Rectal smooth muscle tissue (tissue), 1 donor: ENCODE data around the gene NSFL1C.
"Not testable (repeated sequence)": the region's sequence is repeated elsewhere in the genome, so short reads cannot be mapped to it uniquely, and the experiment has no call there.

Source experiments
- H3K27ac ChIP-seq: one replicate; pipeline ENCODE4 v1.7.0; 2013; ENCODE audit warnings: low read depth, low read length, inconsistent platforms
- H3K27me3 ChIP-seq: one replicate; pipeline ENCODE4 v1.7.0; 2013; ENCODE audit warnings: low read length; ENCODE audit not compliant: control insufficient read depth, insufficient read depth
- H3K36me3 ChIP-seq: one replicate; pipeline ENCODE4 v1.7.0; 2013; ENCODE audit warnings: low read length; ENCODE audit not compliant: control insufficient read depth, insufficient read depth
- H3K4me1 ChIP-seq: one replicate; pipeline ENCODE4 v1.7.0; 2013; ENCODE audit warnings: low read length; ENCODE audit not compliant: control insufficient read depth, insufficient read depth
- H3K4me3 ChIP-seq: one replicate; pipeline ENCODE4 v1.7.0; 2013; ENCODE audit warnings: low read length
- H3K9ac ChIP-seq: one replicate; pipeline ENCODE4 v1.7.0; 2013; ENCODE audit warnings: low read length

The NSFL1C gene

GRCh38 chr20:1466211-1467081 lies at the start of gene NSFL1C:
Gene NSFL1C (minus strand): TSS chr20:1466849. CDS start chr20:1466824, 25 bp downstream.
- Histone ChIP-seq H3K27ac (peak within 1 kb of the TSS; percentile 80), H3K36me3 (peaks cover 2% of the 10 kb centered on the region), H3K4me1 (peaks cover 11% of the 10 kb centered on the region), H3K4me3 (peak within 1 kb of the TSS; percentile 83), H3K27me3 (no peaks in the 10 kb centered on the region), H3K9ac (peak within 1 kb of the TSS; percentile 43)

- no peaks in the 10 kb centered on the region for H3K36me3 ChIP-seq
Measured at GRCh38 chr20:1513801-1514200, 47.2 kb upstream of the NSFL1C start.

GRCh38 chr20:1509237-1509636 lies 42.6 kb upstream of the NSFL1C start:
- Histone ChIP-seq H3K4me3 (no peak overlapping the region), H3K36me3 (no peaks in the 10 kb centered on the region), H3K27me3 (no peaks in the 10 kb centered on the region), H3K9ac (no peak overlapping the region), H3K4me1 (no peaks in the 10 kb centered on the region), H3K27ac (no peak overlapping the region)

More at GRCh38 chr20:1513801-1514200, 47.2 kb upstream of the NSFL1C start:
- H3K27me3 ChIP-seq = no peaks in the 10 kb centered on the region
- no peak overlapping the region for H3K27ac ChIP-seq
- no peak overlapping the region for H3K4me3 ChIP-seq
- no peaks in the 10 kb centered on the region for H3K4me1 ChIP-seq
- H3K9ac ChIP-seq = no peak overlapping the region

- no peaks in the 10 kb centered on the region for H3K27me3 ChIP-seq
- H3K9ac ChIP-seq = no peak overlapping the region
- no peak overlapping the region for H3K4me3 ChIP-seq
- no peaks in the 10 kb centered on the region for H3K36me3 ChIP-seq
- no peak overlapping the region for H3K27ac ChIP-seq
- no peaks in the 10 kb centered on the region for H3K4me1 ChIP-seq
Measured at GRCh38 chr20:1508574-1508973, 41.9 kb upstream of the NSFL1C start.

- no peaks in the 10 kb centered on the region for H3K4me1 ChIP-seq
- no peak overlapping the region for H3K4me3 ChIP-seq
- no peak overlapping the region for H3K27ac ChIP-seq
- no peaks in the 10 kb centered on the region for H3K27me3 ChIP-seq
- H3K9ac ChIP-seq = no peak overlapping the region
- H3K36me3 ChIP-seq = no peaks in the 10 kb centered on the region
Measured at GRCh38 chr20:1507276-1507675, 40.6 kb upstream of the NSFL1C start.

- Histone ChIP-seq H3K4me3 (no peak overlapping the region), H3K9ac (no peak overlapping the region), H3K4me1 (no peaks in the 10 kb centered on the region), H3K36me3 (no peaks in the 10 kb centered on the region), H3K27me3 (no peaks in the 10 kb centered on the region), H3K27ac (no peak overlapping the region)
Measured at GRCh38 chr20:1505871-1506270, 39.2 kb upstream of the NSFL1C start.

DNA sequence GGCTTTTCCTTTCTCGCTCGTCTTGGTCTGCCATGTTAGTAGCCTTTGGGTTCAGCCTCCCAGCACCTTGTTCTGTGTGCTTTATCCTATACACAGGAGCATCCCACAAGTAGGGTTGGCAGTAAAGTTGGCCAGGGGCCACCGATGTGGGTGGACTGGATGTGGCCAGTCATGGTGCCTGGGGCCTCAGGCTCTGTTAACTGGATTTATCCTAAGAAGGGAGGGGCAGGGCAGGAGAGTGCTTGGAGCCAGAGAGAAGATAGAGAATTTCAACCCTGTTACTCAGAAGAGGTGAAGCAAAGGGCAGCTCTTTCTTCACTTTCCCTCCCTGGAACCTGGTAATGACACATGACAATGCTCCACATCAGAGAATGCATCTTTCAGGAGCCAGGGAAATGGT lies 38.7 kb upstream of the NSFL1C start:
- Histone ChIP-seq H3K27me3 (no peaks in the 10 kb centered on the region), H3K36me3 (no peaks in the 10 kb centered on the region), H3K4me3 (no peak overlapping the region), H3K27ac (no peak overlapping the region), H3K4me1 (no peaks in the 10 kb centered on the region), H3K9ac (no peak overlapping the region)

DNA sequence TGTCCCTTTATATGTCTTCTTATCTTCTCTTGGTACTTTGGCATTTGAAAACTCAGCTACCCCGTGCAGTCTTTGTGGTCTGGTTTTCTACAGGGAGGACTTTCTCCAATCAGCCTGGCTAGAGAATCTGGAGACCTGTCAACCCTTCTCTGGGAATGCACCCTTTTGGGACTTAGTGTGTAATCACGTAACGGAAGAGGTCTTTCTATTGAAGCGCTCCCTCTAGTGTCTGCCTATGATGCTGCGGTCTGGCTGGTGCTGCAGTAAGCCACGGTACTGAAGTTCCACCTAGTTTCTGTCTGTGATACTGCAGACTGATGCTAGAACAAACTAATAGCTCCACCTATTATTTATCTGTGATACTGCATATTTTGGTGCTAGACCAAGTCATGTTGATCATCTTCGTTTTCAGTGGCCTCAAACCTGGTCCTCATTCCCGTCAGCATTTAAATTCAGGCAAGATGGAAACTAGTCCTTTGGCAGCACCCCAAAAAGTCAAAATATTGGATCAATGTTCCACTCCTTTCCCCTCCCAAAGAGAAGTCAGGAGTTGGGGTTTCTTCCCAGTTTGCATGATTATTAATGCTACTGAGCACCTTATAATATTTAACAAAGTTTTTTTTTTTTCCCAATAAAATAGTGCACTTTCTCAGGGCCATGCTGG lies 37.0 kb upstream of the NSFL1C start:
- Histone ChIP-seq H3K4me1 (no peaks in the 10 kb centered on the region), H3K9ac (no peak overlapping the region), H3K4me3 (no peak overlapping the region), H3K36me3 (no peaks in the 10 kb centered on the region), H3K27ac (no peak overlapping the region), H3K27me3 (no peaks in the 10 kb centered on the region)

GRCh38 chr20:1500496-1500895 lies 33.8 kb upstream of the NSFL1C start:
- no peaks in the 10 kb centered on the region for H3K36me3 ChIP-seq
- no peaks in the 10 kb centered on the region for H3K4me1 ChIP-seq
- no peaks in the 10 kb centered on the region for H3K27me3 ChIP-seq
- H3K9ac ChIP-seq = no peak overlapping the region
- no peak overlapping the region for H3K4me3 ChIP-seq
- no peak overlapping the region for H3K27ac ChIP-seq

- Histone ChIP-seq H3K27ac (no peak overlapping the region), H3K4me1 (no peaks in the 10 kb centered on the region), H3K9ac (no peak overlapping the region), H3K4me3 (no peak overlapping the region), H3K36me3 (no peaks in the 10 kb centered on the region), H3K27me3 (no peaks in the 10 kb centered on the region)
Measured at GRCh38 chr20:1499528-1500420, 33.1 kb upstream of the NSFL1C start.

GRCh38 chr20:1497371-1497770 lies 30.7 kb upstream of the NSFL1C start:
- H3K4me1 ChIP-seq, H3K36me3 ChIP-seq, H3K27ac ChIP-seq, H3K27me3 ChIP-seq, H3K9ac ChIP-seq, H3K4me3 ChIP-seq: not testable (repeated sequence)

- Histone ChIP-seq H3K4me3 (no peak overlapping the region), H3K9ac (no peak overlapping the region), H3K27ac (no peak overlapping the region), H3K36me3 (no peaks in the 10 kb centered on the region), H3K4me1 (no peaks in the 10 kb centered on the region), H3K27me3 (no peaks in the 10 kb centered on the region)
Measured at GRCh38 chr20:1496930-1497329, 30.3 kb upstream of the NSFL1C start.
